GM18507 (cell line): ENCODE measurements around the gene SLC22A5.

Source experiments
- DNase-seq: peaks from one replicate; pipeline ENCODE4 v3.0.0; 2011; ENCODE audit warnings: low read depth; ENCODE audit not compliant: insufficient read length; ENCODE audit errors: extremely low spot score
- FAIRE-seq: peaks from 2 replicates; lab custom pipeline; 2011; peaks lifted over from hg19 to GRCh38; lab: Jason Lieb, UNC

Gene SLC22A5

GRCh38 chr5:132369474-132370180, at the start of gene SLC22A5:
Gene SLC22A5, plus strand, starts transcription at chr5:132369710. Its CDS starts 263 bp downstream, at chr5:132369973.
- peak; percentile 53 for FAIRE-seq

GRCh38 chr5:132319975-132320374, 49.5 kb upstream of the SLC22A5 start:
- FAIRE-seq (no peak), DNase-seq (no peak)

More at GRCh38 chr5:132369474-132370180, at the start of gene SLC22A5:
- peak; percentile 54 for DNase-seq

- DNase-seq (no peak), FAIRE-seq (no peak)
These were observed 48.3 kb upstream of the SLC22A5 start for GRCh38 chr5:132321109-132321721.

GRCh38 chr5:132322266-132322665, 47.2 kb upstream of the SLC22A5 start:
- FAIRE-seq (no peak), DNase-seq (no peak)

GRCh38 chr5:132323202-132323601, 46.3 kb upstream of the SLC22A5 start:
- DNase-seq = no peak
- no peak for FAIRE-seq

- FAIRE-seq = no peak
These were observed 43.8 kb upstream of the SLC22A5 start for GRCh38 chr5:132325691-132326090.

GRCh38 chr5:132327252-132327955, 42.1 kb upstream of the SLC22A5 start:
- DNase-seq = no peak
- no peak for FAIRE-seq

More at GRCh38 chr5:132325691-132326090, 43.8 kb upstream of the SLC22A5 start:
- no peak for DNase-seq

- DNase-seq (no peak), FAIRE-seq (no peak)
These were observed 34.7 kb upstream of the SLC22A5 start for GRCh38 chr5:132334812-132335211.

- DNase-seq (no peak), FAIRE-seq (no peak)
These were observed 34.1 kb upstream of the SLC22A5 start for GRCh38 chr5:132335402-132335801.

GRCh38 chr5:132339502-132339901, 30.0 kb upstream of the SLC22A5 start:
- DNase-seq (no peak), FAIRE-seq (no peak)

- no peak for FAIRE-seq
- DNase-seq = no peak
These were observed 27.0 kb upstream of the SLC22A5 start for GRCh38 chr5:132342291-132343180.

GRCh38 chr5:132344775-132345514, 24.6 kb upstream of the SLC22A5 start:
- FAIRE-seq = no peak
- DNase-seq = no peak

GRCh38 chr5:132353486-132353995, 16.0 kb upstream of the SLC22A5 start:
- FAIRE-seq (no peak), DNase-seq (no peak)

- peak; percentile 29 for FAIRE-seq
These were observed 14.9 kb upstream of the SLC22A5 start for GRCh38 chr5:132354381-132355139.

GRCh38 chr5:132355140-132355765, 14.3 kb upstream of the SLC22A5 start:
- FAIRE-seq (no peak), DNase-seq (no peak)

More at GRCh38 chr5:132354381-132355139, 14.9 kb upstream of the SLC22A5 start:
- DNase-seq = no peak

- DNase-seq = no peak
- FAIRE-seq = no peak
These were observed 10.7 kb upstream of the SLC22A5 start for GRCh38 chr5:132358775-132359174.

GRCh38 chr5:132362086-132362485, 7.4 kb upstream of the SLC22A5 start:
- no peak for DNase-seq
- no peak for FAIRE-seq
